NCI-H2029 (cell line): ENCODE results near the gene NUFIP1.
"Not testable (repeated sequence)": the region's sequence is repeated elsewhere in the genome, so short reads cannot be mapped to it uniquely, and the experiment has no call there.

Source experiments
- DNase-seq: peaks from one replicate; lab custom pipeline; 2025; lab: John Stamatoyannopoulos, UW

Gene NUFIP1

DNA sequence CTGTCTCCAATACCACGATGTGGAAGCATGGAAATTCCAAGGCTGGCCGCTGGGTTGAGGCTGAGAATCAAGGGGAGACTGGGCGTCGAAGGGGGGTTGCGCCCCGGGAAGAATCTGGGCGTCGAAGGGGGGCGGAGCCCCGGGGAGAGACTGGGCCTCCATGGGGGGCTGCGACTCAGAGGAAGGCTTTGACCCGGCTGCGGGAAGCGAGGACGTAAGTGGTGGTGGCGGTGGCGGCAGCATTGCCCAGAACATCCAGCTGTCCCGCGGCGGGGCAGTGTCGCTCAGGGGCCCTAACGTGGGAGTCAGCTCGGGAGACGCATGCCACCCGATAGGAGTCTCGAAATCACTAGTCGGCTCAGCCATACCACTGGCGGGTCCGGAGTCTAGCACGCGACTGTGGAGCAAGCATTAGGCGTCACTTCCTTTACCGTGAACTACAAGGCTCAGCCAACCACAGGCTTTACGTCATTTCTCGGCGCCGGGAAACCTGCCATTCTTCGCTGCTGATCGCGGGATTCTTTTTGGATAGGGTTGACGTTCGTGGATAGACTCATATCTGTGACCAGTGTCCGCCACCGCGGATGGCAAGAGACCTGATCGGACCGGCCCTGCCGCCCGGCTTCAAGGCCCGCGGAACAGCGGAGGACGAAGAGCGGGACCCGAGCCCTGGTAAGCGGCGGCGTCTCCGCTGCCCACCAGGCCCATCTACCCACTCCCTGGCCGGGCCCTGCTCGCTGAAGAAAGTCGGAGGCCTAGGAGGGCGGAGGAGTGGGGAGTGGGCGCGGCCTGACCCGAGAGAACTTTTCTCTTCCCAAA lies at the start of gene NUFIP1, which contains the start of gene GPALPP1:
NUFIP1 (minus strand) TSS at position 401 of the 819 bp plus-strand sequence; CDS start at position 366, 35 bp downstream.
GPALPP1 (plus strand) TSS at position 468 of the 819 bp plus-strand sequence; CDS start at position 585, 117 bp downstream.
- peak; percentile 70 for DNase-seq

DNA sequence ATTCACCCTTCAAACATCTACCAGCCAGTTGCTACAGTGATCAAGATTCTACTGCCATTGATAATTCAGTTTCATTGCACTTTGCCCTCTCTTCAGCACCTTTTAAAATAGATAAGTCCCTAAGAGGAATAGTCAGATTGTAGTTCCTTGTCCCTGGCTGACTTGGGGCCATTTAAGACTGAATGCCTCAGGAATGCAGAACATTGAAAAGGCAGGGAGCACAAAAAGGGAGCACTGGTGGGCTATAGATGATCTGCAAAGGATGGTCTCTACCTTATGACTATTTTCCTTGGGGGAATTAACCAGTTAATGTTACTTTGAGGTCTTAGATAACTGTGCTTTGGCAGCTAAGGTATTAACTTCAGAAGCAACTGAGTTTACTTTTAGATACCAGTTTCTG lies 46.9 kb upstream of the NUFIP1 start:
- no peak for DNase-seq

DNA sequence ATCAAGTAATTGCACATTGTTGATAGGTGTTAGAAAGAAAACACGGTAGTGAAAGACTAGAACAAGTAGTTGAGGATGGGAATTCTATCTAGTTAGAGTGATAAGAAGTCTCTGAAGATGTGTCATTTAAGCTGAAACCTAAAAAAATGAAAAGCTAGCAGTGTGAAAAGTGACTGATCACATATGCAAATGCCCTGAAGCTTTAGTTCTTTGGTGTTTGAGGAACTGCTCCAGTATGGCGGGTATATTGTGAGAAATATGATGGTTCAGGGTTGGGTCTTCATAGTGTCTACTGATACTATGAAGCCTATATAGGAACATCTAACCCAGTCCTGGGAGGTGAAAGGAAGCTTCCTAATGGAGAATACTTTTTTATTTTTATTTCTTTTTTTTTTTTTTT lies 45.1 kb upstream of the NUFIP1 start:
- DNase-seq, result no peak

DNA sequence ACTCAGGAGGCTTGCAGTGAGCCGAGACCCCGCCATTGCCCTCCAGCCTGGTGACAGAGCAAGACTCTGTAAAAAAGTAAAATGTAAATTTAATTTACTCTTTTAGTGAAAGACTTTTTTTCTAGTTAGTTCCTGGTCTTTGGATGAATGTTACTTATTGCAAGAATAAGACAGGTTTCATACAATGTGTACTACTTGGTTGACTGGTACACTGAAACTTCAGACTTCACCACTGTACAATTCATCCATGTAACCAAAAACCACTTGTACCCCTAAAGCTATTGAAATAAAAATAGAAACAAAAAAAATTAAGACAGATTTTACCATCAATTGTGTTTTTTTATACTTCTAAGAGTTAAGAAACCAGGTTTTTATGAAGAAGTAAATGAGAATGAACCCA lies 35.6 kb upstream of the NUFIP1 start:
- no peak for DNase-seq

DNA sequence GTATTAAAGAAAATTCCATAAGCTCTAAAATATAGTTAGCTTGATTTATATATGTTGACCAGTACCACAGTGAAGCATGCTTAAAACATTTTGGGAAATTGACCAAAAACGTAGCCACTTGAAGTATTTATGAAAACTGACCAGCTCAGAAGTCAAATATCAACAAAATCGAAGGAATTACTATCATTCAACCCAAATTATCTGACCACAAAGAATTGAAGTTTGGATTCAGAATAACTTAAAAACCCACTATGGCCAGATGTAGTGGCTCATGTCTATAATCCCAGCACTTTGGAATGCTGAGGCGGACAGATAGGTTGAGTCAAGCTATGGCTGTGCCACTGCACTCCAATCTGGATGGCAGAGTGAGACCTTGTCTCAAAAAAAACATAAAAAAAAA lies 32.0 kb upstream of the NUFIP1 start:
- DNase-seq, result no peak

DNA sequence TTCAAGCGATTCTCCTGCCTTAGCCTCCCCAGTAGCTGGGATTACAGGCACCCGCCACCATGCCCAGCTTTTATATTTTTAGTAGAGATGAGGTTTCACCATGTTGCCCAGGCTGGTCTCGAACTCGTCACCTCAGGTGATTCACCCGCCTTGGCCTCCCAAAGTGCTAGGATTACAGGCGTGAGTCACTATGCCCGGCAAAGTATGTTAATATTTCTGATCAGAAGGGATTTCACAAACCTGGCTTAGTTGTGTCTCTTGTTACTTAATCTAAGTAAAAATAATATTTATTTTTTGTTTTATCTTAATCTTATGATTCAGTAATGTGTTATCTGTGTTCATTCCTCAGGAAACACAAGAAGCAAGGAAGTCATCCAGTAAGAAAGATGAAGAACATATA lies 30.7 kb upstream of the NUFIP1 start:
- not testable (repeated sequence) for DNase-seq

DNA sequence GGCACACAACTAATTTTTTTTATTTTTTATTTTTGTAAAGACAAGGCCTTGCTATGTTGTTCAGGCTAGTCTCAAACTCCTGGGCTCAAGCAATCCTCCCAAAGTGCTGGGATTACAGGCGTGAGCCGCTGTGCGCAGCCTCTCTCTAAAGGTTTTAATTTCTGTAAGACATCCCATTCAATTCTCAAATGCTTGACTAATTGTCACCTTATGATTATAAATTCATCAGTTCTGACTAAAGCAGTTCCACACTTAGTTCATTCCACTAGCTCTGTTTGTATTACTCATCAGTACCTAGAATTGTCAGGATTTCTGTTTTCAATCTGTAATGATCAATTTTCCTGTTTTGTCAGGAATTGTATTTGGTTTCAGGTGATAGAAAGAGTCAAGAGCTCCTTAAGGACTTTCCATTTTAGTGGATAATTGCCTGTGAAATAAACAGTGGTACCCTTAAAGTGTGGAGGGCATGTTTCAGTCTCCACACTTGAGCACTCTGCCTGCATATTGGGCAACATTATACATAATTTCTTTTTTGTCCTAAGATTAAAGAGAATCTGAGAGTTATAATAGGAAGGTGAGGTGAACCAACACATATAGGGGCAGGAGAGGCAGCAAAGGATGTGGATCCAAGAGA lies 27.6 kb upstream of the NUFIP1 start:
- DNase-seq, result no peak

DNA sequence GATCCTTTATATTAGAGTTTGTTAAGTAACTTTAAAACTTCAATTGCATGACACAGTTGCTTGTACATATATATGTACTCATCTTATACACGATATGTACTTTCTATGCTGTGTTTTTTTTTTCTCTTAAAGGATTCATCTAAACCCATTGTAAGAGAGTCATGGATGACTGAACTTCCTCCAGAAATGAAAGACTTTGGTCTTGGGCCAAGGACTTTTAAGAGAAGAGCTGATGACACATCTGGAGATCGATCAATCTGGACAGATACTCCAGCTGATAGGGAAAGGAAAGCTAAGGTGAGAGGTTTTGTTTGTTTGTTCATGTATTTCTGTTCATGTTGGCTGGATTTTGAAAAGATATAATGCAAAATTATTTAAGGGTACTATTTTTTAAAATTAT lies 26.0 kb upstream of the NUFIP1 start:
- DNase-seq, result no peak

DNA sequence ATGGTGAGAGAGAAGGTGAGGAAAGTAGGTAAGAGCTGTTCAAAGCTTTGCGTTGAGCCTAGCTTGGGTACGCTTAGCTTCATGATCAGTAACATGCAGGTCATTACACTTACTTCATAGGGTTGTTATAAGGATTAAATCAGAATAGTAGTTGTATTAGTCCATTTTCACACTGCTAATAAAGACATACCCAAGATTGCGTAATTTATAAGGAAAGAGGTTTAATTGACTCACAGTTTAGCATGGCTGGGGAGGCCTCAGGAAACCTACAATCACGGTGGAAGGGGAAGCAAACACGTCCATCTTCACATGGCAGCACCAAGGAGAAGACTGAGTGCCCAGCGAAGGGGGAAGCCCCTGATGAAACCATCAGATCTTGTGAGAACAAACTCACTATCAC lies 21.9 kb upstream of the NUFIP1 start:
- no peak for DNase-seq

DNA sequence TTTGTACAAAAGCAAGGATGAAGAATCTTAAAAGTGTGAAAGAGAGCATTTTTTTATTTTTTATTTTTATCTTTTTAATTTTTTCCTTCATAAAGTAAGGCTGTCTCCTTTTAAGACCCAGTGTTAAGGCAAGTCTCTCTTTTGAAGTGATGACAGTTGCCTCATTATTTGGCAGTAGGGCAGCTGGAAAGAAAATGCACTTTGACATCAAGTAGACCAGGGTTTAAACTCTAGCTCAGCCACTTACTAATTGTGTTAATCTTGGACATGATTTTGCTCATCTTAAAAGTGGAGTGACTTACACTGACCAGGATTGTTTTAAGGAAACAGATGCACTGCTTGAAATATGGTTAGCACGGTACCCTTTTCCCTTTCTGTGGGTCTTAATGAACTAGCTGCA lies 18.6 kb upstream of the NUFIP1 start:
- DNase-seq, result no peak

DNA sequence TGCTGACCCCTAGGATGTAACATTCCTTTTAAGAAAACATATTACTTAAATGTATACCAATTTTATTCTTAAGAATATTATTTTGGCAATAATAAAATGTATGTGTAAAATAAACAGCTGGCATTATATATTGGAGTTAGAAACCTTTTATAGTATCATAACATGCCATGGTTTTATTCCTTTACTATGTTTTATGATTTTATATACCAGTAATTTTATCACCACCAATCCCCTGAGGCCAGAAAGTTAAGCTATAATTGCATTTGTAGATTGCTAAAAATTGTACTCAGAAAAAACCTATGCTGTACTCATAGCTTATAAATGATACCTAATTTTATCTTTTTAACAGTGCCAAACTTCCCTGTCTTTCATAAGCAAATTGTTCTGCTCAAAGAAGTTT lies 18.0 kb upstream of the NUFIP1 start:
- no peak for DNase-seq

DNA sequence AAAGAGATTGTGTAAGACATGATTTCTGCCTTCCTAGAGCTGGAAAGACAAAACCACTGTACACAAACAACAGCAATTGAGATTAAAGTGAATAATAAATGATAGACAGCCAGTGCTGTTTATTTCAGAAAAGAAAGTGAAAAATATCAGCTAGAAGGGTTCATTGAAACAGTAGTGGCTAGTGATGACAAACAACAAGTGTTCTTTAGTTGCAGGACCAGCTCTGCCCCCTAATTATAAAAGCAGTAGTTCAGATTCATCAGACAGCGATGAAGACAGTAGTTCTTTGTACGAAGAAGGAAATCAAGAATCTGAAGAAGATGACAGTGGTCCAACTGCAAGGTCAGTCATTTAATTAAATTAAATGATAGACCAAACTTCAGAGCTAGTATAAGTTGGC lies 14.8 kb upstream of the NUFIP1 start:
- no peak for DNase-seq

DNA sequence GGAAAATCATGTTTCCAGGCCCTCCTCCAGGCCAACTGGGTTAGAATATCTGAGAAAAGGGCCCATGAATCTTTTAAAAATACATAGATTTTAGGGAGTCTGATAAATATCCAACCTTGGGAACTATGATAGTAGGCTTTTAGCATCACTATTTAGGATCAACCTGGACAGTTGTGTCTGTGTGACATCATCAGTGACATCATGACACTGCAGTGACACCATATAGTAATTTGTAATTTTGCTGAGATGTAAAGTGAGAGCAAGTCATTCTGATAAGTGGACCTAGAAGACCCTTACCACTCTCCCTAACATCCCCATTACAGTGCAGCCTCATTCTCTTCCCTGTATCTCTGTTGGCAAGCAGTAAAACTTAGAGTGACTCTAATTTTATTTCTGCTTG lies 14.1 kb upstream of the NUFIP1 start:
- no peak for DNase-seq

DNA sequence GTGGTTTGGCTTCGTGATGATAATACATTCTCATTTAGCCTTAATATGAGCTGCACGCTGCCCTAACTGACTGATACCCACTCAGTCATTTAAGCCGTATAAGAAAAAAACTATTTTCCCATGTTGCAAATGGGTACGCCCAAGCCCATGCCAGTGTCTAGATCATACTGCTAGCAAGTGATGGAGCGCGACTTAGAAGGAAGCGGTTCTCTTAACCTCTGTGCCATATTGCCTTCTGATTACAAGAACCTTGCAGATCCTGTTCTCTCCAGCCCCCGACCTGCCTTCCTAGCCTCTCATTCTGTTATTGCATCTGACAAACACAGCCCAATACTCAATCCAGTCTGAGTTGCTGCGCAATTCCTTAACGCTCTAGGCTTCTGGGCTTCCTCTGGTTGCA lies 670 bp upstream of the NUFIP1 start:
- no peak for DNase-seq

DNA sequence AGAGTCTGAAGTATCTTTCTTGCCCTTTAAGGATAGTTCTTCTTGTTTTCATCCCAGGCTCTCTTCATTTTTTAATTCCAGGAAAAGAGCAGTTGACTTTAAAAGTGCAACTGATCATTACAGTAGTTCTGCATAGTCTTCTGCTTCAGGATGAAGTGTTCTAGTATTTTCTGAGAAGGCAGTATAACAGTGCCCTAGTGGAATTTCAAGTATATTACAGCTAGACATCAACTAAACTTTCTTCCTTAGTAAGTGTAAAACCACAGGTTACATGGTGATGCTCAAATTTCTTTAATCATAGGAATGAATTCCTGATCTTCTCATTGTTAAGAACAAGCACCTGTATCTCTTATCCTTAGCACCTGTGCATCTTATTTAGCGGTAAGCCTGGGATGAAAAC lies 10.9 kb downstream of the NUFIP1 start:
- DNase-seq, result no peak

DNA sequence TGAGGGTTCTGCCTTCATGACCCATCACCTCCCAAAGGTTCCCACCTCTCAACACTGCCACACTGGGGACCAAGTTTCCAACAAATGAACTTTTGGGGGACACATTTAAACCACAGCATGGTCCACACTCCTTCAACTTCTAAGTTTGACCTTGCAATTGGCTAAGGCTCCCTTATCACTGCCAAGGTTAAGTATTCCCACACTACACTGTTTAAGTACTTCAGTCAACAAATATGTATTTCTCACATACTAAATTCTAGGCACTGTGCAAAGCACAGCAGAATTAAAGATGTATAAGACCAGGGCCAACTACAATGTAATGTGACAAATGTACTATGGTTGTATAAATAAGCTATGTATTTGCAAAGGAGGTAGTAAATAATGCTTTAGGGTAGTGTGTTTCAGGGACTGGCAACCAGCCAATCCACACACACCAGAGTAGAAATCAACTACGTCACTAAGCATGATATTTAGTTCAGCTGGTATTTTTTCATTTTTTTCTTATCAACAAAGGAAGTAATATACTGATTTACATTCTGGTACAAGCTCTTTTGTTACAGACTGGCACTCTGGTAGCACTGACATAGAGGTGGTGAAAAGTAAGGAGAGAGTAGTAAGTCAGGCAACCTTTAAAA lies 12.2 kb downstream of the NUFIP1 start:
- no peak for DNase-seq

DNA sequence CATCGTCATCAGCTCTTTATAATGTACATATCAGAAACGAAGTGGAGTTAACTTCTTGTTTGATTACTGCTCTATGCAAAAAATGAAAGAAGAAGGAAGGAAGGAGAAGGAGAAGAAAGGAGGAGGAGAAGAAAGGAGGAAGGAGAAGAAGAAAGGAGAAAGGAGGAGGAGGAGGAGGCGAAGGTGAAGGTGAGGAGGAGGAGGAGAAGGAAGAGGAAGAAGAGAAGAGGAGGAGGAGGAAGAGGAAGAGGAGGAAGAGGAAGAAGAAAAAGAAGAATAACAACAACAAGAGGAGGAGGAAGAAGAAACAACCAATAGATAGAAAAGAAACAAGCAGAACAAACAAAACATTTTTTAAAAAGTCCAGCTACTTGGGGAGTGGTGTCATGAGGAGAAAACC lies 13.1 kb downstream of the NUFIP1 start:
- no peak for DNase-seq

DNA sequence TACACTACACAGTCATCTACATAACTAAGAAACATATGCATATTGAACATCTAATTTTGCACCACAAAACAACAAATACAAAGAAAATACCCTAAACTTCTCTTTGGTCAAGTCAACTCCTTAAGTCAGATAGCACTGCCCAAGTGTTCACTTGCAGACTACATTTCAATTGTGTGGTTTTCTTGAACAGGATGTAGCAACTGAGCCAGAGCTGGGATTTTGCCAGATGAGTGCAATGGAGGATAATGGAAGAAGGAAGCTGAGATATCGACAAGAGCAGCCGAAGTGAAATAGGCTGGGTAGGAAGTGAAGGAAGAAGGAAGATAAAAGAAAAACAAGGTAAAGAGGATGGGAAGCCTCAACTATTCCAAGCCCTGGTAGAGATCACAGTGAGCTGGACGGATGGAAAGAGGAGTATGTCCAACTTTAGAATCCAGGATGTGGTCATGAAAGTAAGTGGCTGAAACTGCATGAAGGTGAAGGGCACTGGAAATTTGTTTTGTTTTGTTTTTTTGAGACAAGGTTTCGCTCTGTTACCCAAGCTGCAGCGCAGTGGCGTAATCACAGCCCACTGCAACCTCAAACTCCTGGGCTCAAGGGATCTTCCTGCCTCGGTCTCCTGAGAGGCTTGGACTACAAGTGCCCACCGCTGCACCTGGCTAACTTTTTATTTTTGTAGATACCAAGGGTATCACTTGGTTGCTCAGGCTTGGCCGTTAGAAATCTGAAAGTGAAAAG lies 15.0 kb downstream of the NUFIP1 start:
- no peak for DNase-seq

DNA sequence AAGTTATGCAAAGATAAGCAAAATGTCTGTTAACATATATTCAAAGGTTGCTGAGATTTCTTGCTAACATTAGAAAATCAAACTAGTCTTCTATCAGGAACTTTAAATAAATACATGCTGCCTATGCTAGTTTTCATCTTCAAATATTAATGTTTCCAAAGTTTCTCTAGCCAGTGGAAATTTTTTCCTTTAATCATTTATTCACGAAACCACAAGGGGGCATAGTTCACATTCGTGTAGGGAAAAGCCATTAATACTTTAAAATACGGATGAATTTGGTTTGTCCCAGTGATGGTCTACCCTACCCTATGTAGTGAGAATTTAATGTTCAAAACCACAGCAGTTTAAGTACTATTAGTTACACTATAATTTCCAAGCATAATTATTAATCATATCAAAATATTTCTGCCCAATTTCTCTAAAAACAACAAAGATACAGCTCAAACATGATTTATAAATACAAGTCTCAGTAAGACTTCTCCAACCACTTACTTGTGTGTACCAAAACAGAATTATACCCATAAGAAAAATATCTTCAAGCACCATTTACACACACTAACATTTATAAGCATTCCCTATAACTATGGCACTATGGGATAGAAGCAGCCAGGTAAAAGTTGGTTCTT lies 16.2 kb downstream of the NUFIP1 start:
- no peak for DNase-seq

DNA sequence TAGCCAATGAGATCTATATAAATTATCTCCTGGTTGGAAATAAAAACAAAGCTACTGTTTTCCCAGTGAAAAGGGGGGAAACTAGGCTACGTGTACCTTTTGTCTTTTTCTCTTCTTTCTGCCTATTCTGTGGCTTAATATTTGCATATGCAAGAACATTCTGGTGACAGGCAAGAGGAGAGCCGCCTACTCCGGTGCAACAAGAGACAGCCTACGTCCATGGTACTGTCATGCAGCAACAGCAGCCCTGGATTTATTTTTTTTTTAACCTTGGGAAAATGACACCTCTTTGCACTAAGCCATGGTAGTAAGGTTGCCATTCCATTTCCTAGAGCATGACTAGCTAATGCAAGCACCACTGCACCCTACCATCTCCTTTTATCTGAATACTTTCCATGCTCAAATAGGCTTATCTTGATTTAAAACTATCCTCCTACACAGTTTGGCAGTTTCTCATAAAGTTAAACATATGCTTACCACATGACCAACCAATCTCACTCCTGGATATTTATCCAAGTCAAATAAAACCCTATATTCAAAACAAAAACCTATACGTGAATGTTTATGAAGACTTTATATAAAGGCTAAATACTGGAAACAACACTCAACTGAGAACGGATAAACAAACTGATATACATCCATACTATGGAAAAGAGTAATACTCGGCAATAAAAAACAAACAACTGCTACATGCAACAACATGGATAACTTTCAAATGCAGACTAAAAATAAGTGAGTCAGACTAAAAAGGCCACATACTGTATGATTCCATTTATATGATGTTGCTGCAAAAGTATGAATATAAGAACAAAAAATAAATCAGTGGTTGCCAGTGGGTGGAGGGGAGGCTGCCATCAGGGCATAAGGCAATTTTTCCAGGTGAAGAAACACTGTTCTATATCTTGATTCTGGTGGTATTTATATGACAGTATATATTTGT lies 17.3 kb downstream of the NUFIP1 start:
- no peak for DNase-seq
